ENCODE results near the gene LIPC. TPM values are rescaled to one million over a fixed set of nuclear protein-coding genes. Genes with fewer than 3 reads are reported as not detected.

LIPC gene
- total RNA-seq, 4 donors from 2014 or later: 0.47 TPM; not detected in 3

DNA sequence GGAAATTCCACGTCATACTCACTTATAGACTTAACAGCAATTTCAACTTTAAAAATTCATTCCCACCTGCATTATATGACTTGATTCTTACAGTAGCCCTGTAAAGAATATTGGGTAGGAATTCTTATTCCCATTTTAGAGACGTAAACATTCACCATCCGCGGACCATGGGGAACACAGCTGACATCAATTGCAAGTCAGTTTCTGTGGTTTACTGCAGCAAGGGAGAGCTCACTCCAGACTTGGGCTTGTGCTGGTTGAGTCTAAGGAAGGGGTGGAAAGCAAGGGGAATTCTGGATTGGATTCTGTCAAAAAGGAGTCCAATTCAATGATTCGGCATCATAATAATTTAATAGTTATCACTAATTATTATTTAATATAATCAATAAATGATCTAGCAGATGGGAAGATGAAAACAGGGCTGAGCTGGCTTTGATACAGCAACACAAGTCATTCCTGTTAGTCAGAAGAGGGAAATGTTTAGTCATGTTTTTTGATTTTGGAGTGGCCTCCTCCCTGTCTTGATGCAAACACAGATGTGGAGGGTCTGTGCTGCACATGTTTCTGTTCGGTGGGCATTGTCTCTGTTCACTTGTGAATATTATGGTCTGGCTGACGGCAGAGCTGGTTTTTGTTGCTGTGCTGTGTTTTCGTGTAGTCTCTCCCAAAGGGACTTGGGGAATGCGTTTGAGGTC, 9.7 kb downstream of the LIPC start:
- DNase-seq (no peak), ATAC-seq (no peak)
- Histone ChIP-seq H3K4me1 (peaks cover 27 to 33% of the 10 kb centered on the region in 2 donors), H3K4me3 (no peak overlapping the region), H3K9me3 (no peaks in the 10 kb centered on the region), H3K36me3 (no peaks in the 10 kb centered on the region), H3K27ac (peak overlapping the region; percentile 64 to 86 (median 76)), H3K27me3 (no peaks in the 10 kb centered on the region)
- intact Hi-C loops (cut with DNase I; ENCODE audit: low total_unique reads): loop anchor here (5.0 kb wide), 1 partner anchor 306 kb away; the partner anchor contains the start of gene ADAM10
- TF ChIP-seq, protein P1, sequence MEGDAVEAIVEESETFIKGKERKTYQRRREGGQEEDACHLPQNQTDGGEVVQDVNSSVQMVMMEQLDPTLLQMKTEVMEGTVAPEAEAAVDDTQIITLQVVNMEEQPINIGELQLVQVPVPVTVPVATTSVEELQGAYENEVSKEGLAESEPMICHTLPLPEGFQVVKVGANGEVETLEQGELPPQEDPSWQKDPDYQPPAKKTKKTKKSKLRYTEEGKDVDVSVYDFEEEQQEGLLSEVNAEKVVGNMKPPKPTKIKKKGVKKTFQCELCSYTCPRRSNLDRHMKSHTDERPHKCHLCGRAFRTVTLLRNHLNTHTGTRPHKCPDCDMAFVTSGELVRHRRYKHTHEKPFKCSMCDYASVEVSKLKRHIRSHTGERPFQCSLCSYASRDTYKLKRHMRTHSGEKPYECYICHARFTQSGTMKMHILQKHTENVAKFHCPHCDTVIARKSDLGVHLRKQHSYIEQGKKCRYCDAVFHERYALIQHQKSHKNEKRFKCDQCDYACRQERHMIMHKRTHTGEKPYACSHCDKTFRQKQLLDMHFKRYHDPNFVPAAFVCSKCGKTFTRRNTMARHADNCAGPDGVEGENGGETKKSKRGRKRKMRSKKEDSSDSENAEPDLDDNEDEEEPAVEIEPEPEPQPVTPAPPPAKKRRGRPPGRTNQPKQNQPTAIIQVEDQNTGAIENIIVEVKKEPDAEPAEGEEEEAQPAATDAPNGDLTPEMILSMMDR (IDR thresholded peaks at IDR 0.05 in 4 of 5, conservative IDR thresholded peaks at IDR 0.05 in 1 of 5): no peak
- TF ChIP-seq POLR2A (IDR thresholded peaks at IDR 0.05): no peak
- in situ Hi-C loops (cut with MboI; ENCODE audit: low sequenced_read_pairs in 4 of 4): no loop called here

- no peaks in the 10 kb centered on the region for H3K9me3 ChIP-seq
- no peak for TF ChIP-seq POLR2A (IDR thresholded peaks at IDR 0.05)
- TF ChIP-seq, protein P1 (IDR thresholded peaks at IDR 0.05 in 4 of 5, conservative IDR thresholded peaks at IDR 0.05 in 1 of 5): no peak
- ATAC-seq: no peak
- H3K4me1 ChIP-seq: peaks cover 27 to 33% of the 10 kb centered on the region in 2 donors
- DNase-seq: no peak
- H3K27ac ChIP-seq: peak overlapping the region in 2 of 4 donors; percentile 18 to 64
- in situ Hi-C loops (cut with MboI; ENCODE audit: low sequenced_read_pairs in 4 of 4) (no loop called here), intact Hi-C loops (cut with DNase I; ENCODE audit: low total_unique reads) (loop anchor here (5.0 kb wide), 1 partner anchor 305 kb away; the partner anchor contains the start of gene ADAM10)
- H3K4me3 ChIP-seq: no peak overlapping the region
- H3K36me3 ChIP-seq: no peaks in the 10 kb centered on the region
- H3K27me3 ChIP-seq: no peaks in the 10 kb centered on the region
Observed at GRCh38 chr15:58442122-58442521, 10.3 kb downstream of the LIPC start.

GRCh38 chr15:58443308-58443707, 11.5 kb downstream of the LIPC start:
- no peaks in the 10 kb centered on the region for H3K27me3 ChIP-seq
- no peak overlapping the region for H3K4me3 ChIP-seq
- DNase-seq (no peak), ATAC-seq (no peak)
- H3K27ac ChIP-seq: no peak overlapping the region
- H3K36me3 ChIP-seq: no peaks in the 10 kb centered on the region
- in situ Hi-C loops (cut with MboI; ENCODE audit: low sequenced_read_pairs in 4 of 4) (no loop called here), intact Hi-C loops (cut with DNase I; ENCODE audit: low total_unique reads) (loop anchor here (5.0 kb wide), 1 partner anchor 304 kb away; the partner anchor contains the start of gene ADAM10)
- H3K4me1 ChIP-seq: peaks cover 27 to 33% of the 10 kb centered on the region in 2 donors
- no peaks in the 10 kb centered on the region for H3K9me3 ChIP-seq
- TF ChIP-seq, protein P1 (IDR thresholded peaks at IDR 0.05 in 4 of 5, conservative IDR thresholded peaks at IDR 0.05 in 1 of 5): no peak
- TF ChIP-seq POLR2A (IDR thresholded peaks at IDR 0.05): no peak

DNA sequence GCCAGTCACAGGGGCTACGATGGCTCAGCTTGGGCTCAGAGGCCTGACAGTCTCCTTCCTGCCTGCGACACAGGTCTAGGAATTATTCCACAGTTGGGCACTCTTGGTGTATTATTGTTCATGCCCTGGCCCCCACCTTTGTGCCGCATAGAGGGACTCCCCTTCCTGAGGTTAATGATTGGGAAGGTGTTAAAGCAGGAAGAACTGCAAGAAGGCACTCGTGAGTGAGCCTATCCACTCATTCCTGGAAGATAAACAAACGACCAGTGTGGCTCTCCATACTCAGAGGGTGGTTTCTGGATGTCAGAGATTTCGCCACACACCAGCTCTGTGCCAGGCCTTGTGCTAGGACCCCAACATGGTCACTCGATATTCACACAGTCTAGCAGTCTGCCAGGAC, 12.3 kb downstream of the LIPC start:
- intact Hi-C loops (cut with DNase I; ENCODE audit: low total_unique reads): loop anchor here (5.0 kb wide), 1 partner anchor 303 kb away; the partner anchor contains the start of gene ADAM10
- in situ Hi-C loops (cut with MboI; ENCODE audit: low sequenced_read_pairs in 4 of 4): no loop called here

More for the DNA sequence above, 12.3 kb downstream of the LIPC start:
- Histone ChIP-seq H3K4me1 (peaks cover 27 to 29% of the 10 kb centered on the region in 2 donors), H3K4me3 (no peak overlapping the region), H3K36me3 (no peaks in the 10 kb centered on the region), H3K9me3 (no peaks in the 10 kb centered on the region), H3K27ac (no peak overlapping the region), H3K27me3 (no peaks in the 10 kb centered on the region)
- DNase-seq (no peak), ATAC-seq (no peak)
- TF ChIP-seq, protein P1 (IDR thresholded peaks at IDR 0.05 in 4 of 5, conservative IDR thresholded peaks at IDR 0.05 in 1 of 5): no peak
- no peak for TF ChIP-seq POLR2A (IDR thresholded peaks at IDR 0.05)
